Neuronal stem cell (in vitro differentiated cells): Measurements from ENCODE around the gene FAM98B.
"Not testable (repeated sequence)": the region's sequence is repeated elsewhere in the genome, so short reads cannot be mapped to it uniquely, and the experiment has no call there.

Source experiments
- DNase-seq: peaks from one replicate; pipeline ENCODE4 v3.0.0-alpha.2; 2013; ENCODE audit warnings: low spot score
- H2AFZ ChIP-seq: one replicate; pipeline ENCODE4 v1.6.1; 2013; ENCODE audit warnings: mild to moderate bottlenecking, low read length, inconsistent platforms
- H2AK5ac ChIP-seq: 2 replicates; pipeline ENCODE4 v1.6.1; 2013; ENCODE audit warnings: low read depth, mild to moderate bottlenecking, inconsistent platforms, low read length, moderate library complexity, mixed read lengths
- H2BK120ac ChIP-seq: 2 replicates; pipeline ENCODE4 v1.6.1; 2013; ENCODE audit warnings: low read depth, mild to moderate bottlenecking, inconsistent platforms, low read length, moderate library complexity, mixed read lengths
- H2BK12ac ChIP-seq: one replicate; pipeline ENCODE4 v1.6.1; 2013; ENCODE audit warnings: low read length, inconsistent platforms
- H2BK15ac ChIP-seq: 2 replicates; pipeline ENCODE4 v1.6.1; 2013; ENCODE audit warnings: mild to moderate bottlenecking, low read length, inconsistent platforms, mixed read lengths
- H2BK5ac ChIP-seq: one replicate; pipeline ENCODE4 v1.6.1; 2013; ENCODE audit warnings: inconsistent platforms, mild to moderate bottlenecking, low read length, moderate library complexity
- H3K14ac ChIP-seq: one replicate; pipeline ENCODE4 v1.6.1; 2013; ENCODE audit warnings: low read length, inconsistent platforms
- H3K18ac ChIP-seq: 2 replicates; pipeline ENCODE4 v1.6.1; 2013; ENCODE audit warnings: low read length, inconsistent platforms
- H3K23ac ChIP-seq: 2 replicates; pipeline ENCODE4 v1.6.1; 2013; ENCODE audit warnings: low read depth, mild to moderate bottlenecking, mixed read lengths, low read length, inconsistent platforms; ENCODE audit not compliant: poor library complexity
- H3K27ac ChIP-seq: replicated peaks from 3 replicates; pipeline ENCODE4 v1.5.1; 2013; ENCODE audit warnings: low read length, inconsistent platforms
- H3K27me3 ChIP-seq, 3 experiments: 2 replicates each; pipeline ENCODE4 v1.6.1; 2013; ENCODE audit warnings: low read length in 3 of 3, mild to moderate bottlenecking in 2 of 3, inconsistent platforms in 1 of 3, low read depth in 1 of 3, mixed read lengths in 1 of 3, moderate library complexity in 1 of 3; ENCODE audit not compliant: control insufficient read depth in 3 of 3, insufficient read depth in 3 of 3
- H3K36me3 ChIP-seq, 2 donors: replicated peaks in 1 of 2; 2 replicates each; pipeline ENCODE4 v1.6.1; 2013; ENCODE audit warnings: low read length in 2 of 2; ENCODE audit not compliant: control insufficient read depth in 2 of 2, insufficient read depth in 2 of 2
- H3K4ac ChIP-seq: 2 replicates; pipeline ENCODE4 v1.6.1; 2013; ENCODE audit warnings: inconsistent platforms, mild to moderate bottlenecking, low read length, moderate library complexity
- H3K4me1 ChIP-seq, 2 donors: 1 replicate in 1 of 2; 2 replicates in 1 of 2; pipeline ENCODE4 v1.6.1; 2013; ENCODE audit warnings: low read length in 2 of 2, low read depth in 1 of 2; ENCODE audit not compliant: control insufficient read depth in 2 of 2, insufficient read depth in 1 of 2
- H3K4me2 ChIP-seq: one replicate; pipeline ENCODE4 v1.6.1; 2013; ENCODE audit warnings: mild to moderate bottlenecking, low read length, inconsistent platforms; ENCODE audit not compliant: insufficient read depth, poor library complexity, severe bottlenecking
- H3K4me3 ChIP-seq, 2 donors: 2 replicates each; pipeline ENCODE4 v1.5.1; 2013; ENCODE audit warnings: low read length in 2 of 2, mild to moderate bottlenecking in 2 of 2, inconsistent platforms in 1 of 2, moderate library complexity in 1 of 2
- H3K79me1 ChIP-seq: one replicate; pipeline ENCODE4 v1.6.1; 2013; ENCODE audit warnings: low read depth, mild to moderate bottlenecking, inconsistent platforms, low read length, moderate library complexity
- H3K9ac ChIP-seq: one replicate; pipeline ENCODE4 v1.6.1; 2013; ENCODE audit warnings: mild to moderate bottlenecking, low read depth, low read length, inconsistent platforms; ENCODE audit not compliant: poor library complexity
- H3K9me3 ChIP-seq, 2 donors: replicated peaks in 1 of 2; 2 replicates each; pipeline versions ENCODE3 to v1.6.1; 2013; ENCODE audit warnings: low read length in 2 of 2, mild to moderate bottlenecking in 2 of 2, inconsistent platforms in 1 of 2, low read depth in 1 of 2, mixed read lengths in 1 of 2, moderate library complexity in 1 of 2; ENCODE audit not compliant: control insufficient read depth in 2 of 2, insufficient read depth in 1 of 2
- H4K8ac ChIP-seq: one replicate; pipeline ENCODE4 v1.6.1; 2013; ENCODE audit warnings: low read depth, mild to moderate bottlenecking, inconsistent platforms, low read length, moderate library complexity
- H4K91ac ChIP-seq: one replicate; pipeline ENCODE4 v1.6.1; 2013; ENCODE audit warnings: low read length, low read depth, mild to moderate bottlenecking, inconsistent platforms; ENCODE audit not compliant: poor library complexity
- WGBS, 2 donors: extraction: QIAGEN DNeasy Blood & Tissue Kit; methylation state at CpG; one replicate each; pipeline ENCODE4 v1.1.7; 2013; ENCODE audit warnings: missing lambda C conversion rate in 2 of 2, mixed read lengths in 1 of 2; ENCODE audit not compliant: insufficient read length in 2 of 2, insufficient replicate concordance in 1 of 2; ENCODE audit errors: extremely low coverage in 2 of 2; 5-methylcytosine and 5-hydroxymethylcytosine counted together

The FAM98B gene

DNA sequence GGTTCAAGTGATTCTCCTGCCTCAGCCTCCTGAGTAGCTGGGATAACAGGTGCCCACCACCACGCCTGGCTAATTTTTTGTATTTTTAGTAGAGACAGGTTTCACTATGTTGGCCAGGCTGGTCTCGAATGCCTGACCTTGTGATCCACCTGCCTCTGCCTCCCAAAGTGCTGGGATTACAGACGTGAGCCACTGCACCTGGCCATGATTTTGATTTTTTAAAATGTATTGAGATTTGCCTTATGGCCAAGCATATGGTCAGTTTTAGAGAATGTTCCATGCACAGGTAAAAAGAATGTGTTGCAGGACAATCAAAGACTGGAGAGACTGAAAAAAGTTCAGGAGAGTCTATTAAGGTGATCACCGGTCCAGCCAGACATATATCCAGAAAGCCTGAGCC is 16.3 kb upstream of the FAM98B start:
- not testable (repeated sequence) for H3K36me3 ChIP-seq, H3K4me2 ChIP-seq, H3K27me3 ChIP-seq, H3K4me3 ChIP-seq, H2AFZ ChIP-seq, H2BK120ac ChIP-seq, H4K91ac ChIP-seq, H4K8ac ChIP-seq, DNase-seq, H3K14ac ChIP-seq, H3K9me3 ChIP-seq, H3K4ac ChIP-seq, H3K79me1 ChIP-seq, H3K23ac ChIP-seq, H2BK15ac ChIP-seq, H3K4me1 ChIP-seq, H3K18ac ChIP-seq, H3K9ac ChIP-seq, H2BK12ac ChIP-seq, H3K27ac ChIP-seq, H2BK5ac ChIP-seq, H2AK5ac ChIP-seq
- no CpG with 5 or more reads among the region's 4 CpGs for WGBS, 2 donors

DNA sequence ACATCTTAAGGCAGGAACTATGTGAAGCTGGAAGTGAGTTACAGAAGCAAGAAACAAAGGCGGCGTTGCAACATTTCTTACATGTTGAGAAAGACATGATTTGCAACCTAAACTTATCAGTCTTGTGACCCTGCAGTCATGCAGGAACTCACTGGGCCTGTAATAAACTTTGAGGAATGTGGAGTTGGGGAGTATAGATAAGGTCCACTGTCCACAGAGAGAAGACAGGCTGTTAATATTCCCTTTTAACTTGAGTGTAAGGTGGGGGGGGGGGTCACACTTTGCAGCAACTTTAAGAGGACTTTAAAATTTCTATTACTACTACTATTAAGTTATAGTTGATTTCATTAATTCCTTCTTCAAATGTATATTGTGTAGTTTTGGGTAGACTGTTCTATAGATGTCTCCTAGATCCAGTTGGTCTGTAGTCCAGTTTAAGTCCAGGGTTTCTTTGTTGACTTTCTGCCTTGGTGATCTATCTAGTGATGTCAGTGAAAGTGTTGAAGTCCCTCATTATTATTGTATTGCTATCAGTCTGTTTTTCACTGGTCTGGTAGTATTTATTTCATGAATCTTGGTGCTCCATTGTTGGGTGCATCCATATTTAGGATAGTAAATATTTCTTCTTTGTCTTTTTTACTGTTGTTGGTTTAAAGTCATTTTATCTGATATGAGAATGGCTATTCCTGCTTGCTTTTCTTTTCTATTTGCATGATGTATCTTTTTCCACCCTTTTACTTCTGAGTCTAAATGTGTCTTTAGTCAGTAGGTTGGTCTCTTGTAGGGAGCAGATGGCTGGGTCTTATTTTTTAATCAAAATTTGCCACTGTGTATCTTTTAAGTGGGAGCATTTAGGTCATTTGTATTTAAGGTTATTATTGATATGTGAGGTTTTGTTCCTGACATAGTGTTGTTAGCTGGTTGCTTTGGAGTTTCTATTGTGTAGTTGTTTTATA is 15.6 kb upstream of the FAM98B start:
- Histone ChIP-seq H3K4ac (no peak overlapping the region), H4K8ac (no peak overlapping the region), H4K91ac (no peak overlapping the region), H2BK15ac (no peak overlapping the region), H3K4me3 (no peak overlapping the region), H3K36me3 (no peaks in the 10 kb centered on the region), H3K4me2 (no peak overlapping the region), H2BK120ac (no peak overlapping the region), H3K14ac (no peak overlapping the region), H2AK5ac (no peak overlapping the region), H3K4me1 (no peaks in the 10 kb centered on the region), H3K27me3 (no peaks in the 10 kb centered on the region), H3K9ac (no peak overlapping the region), H2BK12ac (no peak overlapping the region), H3K18ac (no peak overlapping the region), H3K9me3 (no peaks in the 10 kb centered on the region), H2BK5ac (no peak overlapping the region), H2AFZ (no peak overlapping the region), H3K27ac (no peak overlapping the region), H3K79me1 (no peaks in the 10 kb centered on the region), H3K23ac (no peak overlapping the region)
- no peak for DNase-seq
- no CpG with 5 or more reads among the region's 2 CpGs for WGBS, 2 donors

DNA sequence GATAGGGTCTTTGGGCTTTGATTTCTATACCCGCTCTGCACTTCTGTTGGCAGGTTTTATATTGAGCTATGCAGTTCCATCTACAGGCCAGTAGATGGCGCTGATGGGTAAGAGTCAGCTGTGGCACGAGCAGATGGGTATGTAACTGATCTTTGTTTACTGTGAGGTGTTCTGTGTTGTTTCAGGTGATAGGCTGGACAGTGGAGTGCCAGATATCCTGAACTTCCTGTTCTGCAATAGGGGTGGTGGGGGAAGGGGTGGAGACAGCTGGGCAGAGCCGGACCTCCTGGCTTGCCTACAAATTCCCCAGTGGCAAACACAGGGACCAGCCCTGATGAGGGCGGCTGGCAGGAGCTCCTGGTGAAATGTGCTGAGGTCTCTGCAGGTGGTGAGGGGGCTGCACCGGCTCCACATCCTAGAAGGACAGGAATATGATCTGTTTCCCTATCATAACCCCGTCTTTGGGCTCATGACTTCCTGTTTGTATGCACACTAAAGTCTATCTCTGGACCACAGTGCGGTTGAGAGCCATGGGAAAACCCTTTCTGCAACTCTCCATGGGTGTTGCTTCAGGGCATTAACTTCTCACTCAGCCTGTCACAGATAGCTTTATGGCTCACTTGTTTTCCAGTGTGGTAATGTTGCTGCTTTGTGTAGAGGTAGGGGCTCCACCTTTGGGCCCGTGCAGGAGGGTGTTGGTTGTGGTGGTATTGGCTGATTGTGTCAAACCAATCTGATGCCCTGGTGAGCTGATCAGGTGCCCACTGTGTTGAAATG is 13.4 kb upstream of the FAM98B start:
- no peak overlapping the region for H3K4me3 ChIP-seq
- no peaks in the 10 kb centered on the region for H3K9me3 ChIP-seq
- H2BK120ac ChIP-seq: no peak overlapping the region
- WGBS, 2 donors: no CpG with 5 or more reads among the region's 9 CpGs
- H3K23ac ChIP-seq: no peak overlapping the region
- H3K4ac ChIP-seq: no peak overlapping the region
- H3K27me3 ChIP-seq: peaks cover 0 to 3% (median 0%) of the 10 kb centered on the region in 3 experiments
- H2AK5ac ChIP-seq: no peak overlapping the region
- H3K27ac ChIP-seq: no peak overlapping the region
- no peak overlapping the region for H3K4me2 ChIP-seq
- no peak overlapping the region for H3K9ac ChIP-seq
- no peak overlapping the region for H4K91ac ChIP-seq
- no peak overlapping the region for H3K18ac ChIP-seq
- H2BK12ac ChIP-seq: no peak overlapping the region
- DNase-seq: peak; percentile 69
- H3K79me1 ChIP-seq: no peaks in the 10 kb centered on the region
- H2AFZ ChIP-seq: peak overlapping the region; percentile 69
- no peak overlapping the region for H2BK5ac ChIP-seq
- H3K14ac ChIP-seq: no peak overlapping the region
- H3K36me3 ChIP-seq: no peaks in the 10 kb centered on the region
- no peaks in the 10 kb centered on the region for H3K4me1 ChIP-seq
- no peak overlapping the region for H2BK15ac ChIP-seq
- H4K8ac ChIP-seq: no peak overlapping the region

DNA sequence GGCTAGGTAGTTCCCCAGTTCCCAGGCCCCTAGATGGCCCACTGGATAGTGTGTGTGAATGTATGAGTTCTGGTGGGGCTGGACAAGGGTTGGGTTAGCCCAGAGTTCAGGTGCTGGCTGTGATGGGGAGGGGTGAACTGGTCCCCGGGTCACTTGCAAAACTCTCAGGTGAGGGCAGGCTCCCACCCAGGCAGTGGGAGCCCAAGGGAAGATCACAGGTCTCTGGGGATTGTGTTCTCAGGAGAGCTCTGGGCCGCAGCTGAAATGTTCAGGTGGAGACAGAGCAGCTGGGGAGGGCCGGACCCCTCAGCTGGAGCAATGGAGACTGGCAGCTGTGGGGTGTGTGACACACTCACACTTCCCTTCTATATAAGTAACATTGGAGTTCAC is 12.8 kb upstream of the FAM98B start:
- WGBS, 2 donors: no CpG with 5 or more reads among the region's 3 CpGs
- Histone ChIP-seq H3K4me3 (no peak overlapping the region), H3K27me3 (peaks cover 0 to 3% (median 0%) of the 10 kb centered on the region in 3 experiments)

More for the DNA sequence above, 12.8 kb upstream of the FAM98B start:
- H2BK120ac ChIP-seq: no peak overlapping the region
- no peak overlapping the region for H2BK15ac ChIP-seq
- no peak overlapping the region for H3K27ac ChIP-seq
- peak overlapping the region; percentile 69 for H2AFZ ChIP-seq
- H3K23ac ChIP-seq: no peak overlapping the region
- no peak overlapping the region for H3K4me2 ChIP-seq
- no peaks in the 10 kb centered on the region for H3K36me3 ChIP-seq
- no peak for DNase-seq
- no peaks in the 10 kb centered on the region for H3K9me3 ChIP-seq
- no peak overlapping the region for H3K14ac ChIP-seq
- H4K91ac ChIP-seq: no peak overlapping the region
- H4K8ac ChIP-seq: no peak overlapping the region
- no peak overlapping the region for H2BK5ac ChIP-seq
- H3K18ac ChIP-seq: no peak overlapping the region
- no peaks in the 10 kb centered on the region for H3K79me1 ChIP-seq
- no peak overlapping the region for H3K4ac ChIP-seq
- no peak overlapping the region for H3K9ac ChIP-seq
- H2BK12ac ChIP-seq: no peak overlapping the region
- H3K4me1 ChIP-seq: no peaks in the 10 kb centered on the region
- H2AK5ac ChIP-seq: no peak overlapping the region
